ENCODE results near the gene CCL24. TPM values are rescaled to one million over a fixed set of nuclear protein-coding genes. Genes with fewer than 3 reads are reported as not detected.
"Not testable (repeated sequence)": the region's sequence is repeated elsewhere in the genome, so short reads cannot be mapped to it uniquely, and the experiment has no call there.

CCL24 gene
- total and polyA plus RNA-seq, 7 donors: 24.4 to 32.8 (median 25.2) TPM; not detected in 4

GRCh38 chr7:75793676-75794075 lies 19.9 kb downstream of the CCL24 start:
- Histone ChIP-seq H3K9me3 (no peaks in the 10 kb centered on the region), H3K4me3 (no peak overlapping the region), H3K27ac (no peak overlapping the region), H3K36me3 (no peaks in the 10 kb centered on the region), H3K4me1 (peaks cover 0 to 13% (median 8%) of the 10 kb centered on the region in 4 donors), H3K27me3 (no peaks in the 10 kb centered on the region)
- TF ChIP-seq POLR2A (IDR thresholded peaks at IDR 0.05): no peak
- no peak for TF ChIP-seq POLR2AphosphoS5 (IDR thresholded peaks at IDR 0.05)
- no peak for TF ChIP-seq EP300 (IDR thresholded peaks at IDR 0.05)
- TF ChIP-seq CTCF (IDR thresholded peaks at IDR 0.05): no peak
- DNase-seq: no peak
- intact Hi-C loops (cut with DNase I): no loop called here
- 93 to 94% methylated on average over 2 of the region's 2 CpGs for WGBS, 2 donors

- DNase-seq; intact Hi-C loops (cut with DNase I); H3K36me3 ChIP-seq; H3K4me3 ChIP-seq; H3K27ac ChIP-seq; H3K27me3 ChIP-seq; H3K9me3 ChIP-seq: not testable (repeated sequence)
- peaks cover 0 to 13% (median 8%) of the 10 kb centered on the region in 4 donors for H3K4me1 ChIP-seq
- WGBS, 2 donors: 97 to 98% methylated on average over 5 of the region's 5 CpGs
These were observed 21.0 kb downstream of the CCL24 start for GRCh38 chr7:75792567-75792966.

- no peak for DNase-seq
These were observed 24.2 kb downstream of the CCL24 start for GRCh38 chr7:75789361-75789924.

GRCh38 chr7:75788154-75788847 lies 25.3 kb downstream of the CCL24 start:
- H3K4me3 ChIP-seq; intact Hi-C loops (cut with DNase I); H3K27ac ChIP-seq; H3K9me3 ChIP-seq; DNase-seq; H3K27me3 ChIP-seq; H3K36me3 ChIP-seq: not testable (repeated sequence)
- H3K4me1 ChIP-seq: peaks cover 0 to 13% (median 8%) of the 10 kb centered on the region in 4 donors
- WGBS, 2 donors: 71% methylated on average over 14 of the region's 14 CpGs

More at GRCh38 chr7:75789361-75789924, 24.2 kb downstream of the CCL24 start:
- Histone ChIP-seq H3K4me1 (peaks cover 0 to 13% (median 8%) of the 10 kb centered on the region in 4 donors), H3K27me3 (no peaks in the 10 kb centered on the region), H3K36me3 (no peaks in the 10 kb centered on the region), H3K9me3 (no peaks in the 10 kb centered on the region), H3K27ac (peak overlapping the region in 2 of 4 donors; percentile 10 to 41), H3K4me3 (no peak overlapping the region)
- TF ChIP-seq EP300 (IDR thresholded peaks at IDR 0.05) (no peak), CTCF (IDR thresholded peaks at IDR 0.05) (no peak), POLR2A (IDR thresholded peaks at IDR 0.05) (no peak), POLR2AphosphoS5 (IDR thresholded peaks at IDR 0.05) (no peak)
- WGBS, 2 donors: 80 to 91% methylated on average over 3 of the region's 3 CpGs
- intact Hi-C loops (cut with DNase I): no loop called here

GRCh38 chr7:75783058-75783457 lies 30.5 kb downstream of the CCL24 start:
- H3K9me3 ChIP-seq; H3K27ac ChIP-seq; H3K4me3 ChIP-seq; intact Hi-C loops (cut with DNase I); DNase-seq; H3K27me3 ChIP-seq; H3K36me3 ChIP-seq; H3K4me1 ChIP-seq: not testable (repeated sequence)
- 86 to 94% methylated on average over 5 of the region's 5 CpGs for WGBS, 2 donors

GRCh38 chr7:75780647-75781273 lies 32.8 kb downstream of the CCL24 start:
- H3K36me3 ChIP-seq; intact Hi-C loops (cut with DNase I); H3K9me3 ChIP-seq; H3K4me3 ChIP-seq; H3K27ac ChIP-seq; H3K4me1 ChIP-seq; DNase-seq; H3K27me3 ChIP-seq: not testable (repeated sequence)
- WGBS, 2 donors: 30 to 66% methylated on average over 14 of the region's 14 CpGs

- intact Hi-C loops (cut with DNase I): not testable (repeated sequence)
These were observed 34.1 kb downstream of the CCL24 start for GRCh38 chr7:75779516-75779915.

GRCh38 chr7:75779035-75779434 lies 34.6 kb downstream of the CCL24 start:
- 29 to 58% methylated on average over 11 of the region's 11 CpGs for WGBS, 2 donors
- H3K4me1 ChIP-seq; intact Hi-C loops (cut with DNase I): not testable (repeated sequence)

More at GRCh38 chr7:75779516-75779915, 34.1 kb downstream of the CCL24 start:
- not testable (repeated sequence) for H3K4me1 ChIP-seq, H3K27me3 ChIP-seq, H3K27ac ChIP-seq, H3K36me3 ChIP-seq, DNase-seq, H3K9me3 ChIP-seq, H3K4me3 ChIP-seq
- 84 to 85% methylated on average over 11 of the region's 11 CpGs for WGBS, 2 donors

More at GRCh38 chr7:75779035-75779434, 34.6 kb downstream of the CCL24 start:
- H3K9me3 ChIP-seq, DNase-seq, H3K27me3 ChIP-seq, H3K4me3 ChIP-seq, H3K27ac ChIP-seq, H3K36me3 ChIP-seq: not testable (repeated sequence)
